Measurements from ENCODE around the gene CYP3A4.
"Not testable (repeated sequence)": the region's sequence is repeated elsewhere in the genome, so short reads cannot be mapped to it uniquely, and the experiment has no call there.

Gene CYP3A4

DNA sequence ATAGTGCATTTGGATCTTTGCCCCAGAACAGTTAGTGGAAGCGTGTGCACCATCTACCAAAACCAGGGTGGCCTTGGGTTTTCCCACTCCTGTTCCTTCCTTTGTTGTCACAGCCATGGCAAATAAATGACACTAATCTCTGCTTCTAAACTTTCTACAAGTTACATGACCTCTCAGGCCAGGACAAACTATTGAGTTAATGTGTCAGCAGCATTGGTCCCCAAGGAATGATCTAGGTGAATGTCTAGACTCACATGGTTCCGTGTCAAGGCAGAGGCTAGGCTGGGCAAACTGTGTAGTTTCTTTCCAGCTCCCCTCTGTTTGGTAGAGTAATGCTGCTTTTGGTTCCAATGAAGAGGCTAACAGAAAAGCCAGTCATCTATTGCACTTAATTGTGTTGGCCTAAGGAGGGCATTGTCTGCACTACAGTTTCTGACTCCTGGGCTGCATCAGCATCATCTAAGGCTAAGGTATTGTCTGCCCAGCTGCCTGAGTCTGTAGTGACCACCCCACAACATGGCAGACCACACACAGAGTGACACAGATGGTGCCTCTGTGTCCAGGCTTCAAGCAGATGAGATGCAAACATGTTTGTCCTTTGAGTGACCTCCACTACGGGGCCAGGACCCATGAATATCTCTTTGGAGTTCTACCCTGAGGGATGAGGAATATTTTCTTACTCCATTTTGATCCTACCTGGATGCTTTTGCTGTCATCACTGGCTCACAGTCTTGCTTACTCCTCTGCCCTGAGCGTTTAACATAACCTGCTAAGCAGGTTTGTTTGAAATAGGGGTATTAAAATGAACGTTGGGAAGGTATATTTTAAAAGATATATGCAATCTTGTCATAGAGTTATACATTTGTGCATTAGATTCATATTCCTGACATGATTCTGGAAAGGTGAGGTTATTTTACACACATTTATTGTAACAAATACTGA is 1.7 kb downstream of the CYP3A4 start:
- H3K36me3 ChIP-seq (ENCODE audit: control insufficient read depth, insufficient read depth, low read length): no peaks in the 10 kb centered on the region
- no peak for DNase-seq (ENCODE audit: extremely low read depth, insufficient read length)
- H3K27me3 ChIP-seq (replicated peaks; ENCODE audit: control insufficient read depth, insufficient read depth, low read length): no peaks in the 10 kb centered on the region; the same call in none of the 2 replicates
- no peak overlapping the region for H3K4me3 ChIP-seq (replicated peaks; ENCODE audit: low read depth, low read length)
- TF ChIP-seq, protein P1, sequence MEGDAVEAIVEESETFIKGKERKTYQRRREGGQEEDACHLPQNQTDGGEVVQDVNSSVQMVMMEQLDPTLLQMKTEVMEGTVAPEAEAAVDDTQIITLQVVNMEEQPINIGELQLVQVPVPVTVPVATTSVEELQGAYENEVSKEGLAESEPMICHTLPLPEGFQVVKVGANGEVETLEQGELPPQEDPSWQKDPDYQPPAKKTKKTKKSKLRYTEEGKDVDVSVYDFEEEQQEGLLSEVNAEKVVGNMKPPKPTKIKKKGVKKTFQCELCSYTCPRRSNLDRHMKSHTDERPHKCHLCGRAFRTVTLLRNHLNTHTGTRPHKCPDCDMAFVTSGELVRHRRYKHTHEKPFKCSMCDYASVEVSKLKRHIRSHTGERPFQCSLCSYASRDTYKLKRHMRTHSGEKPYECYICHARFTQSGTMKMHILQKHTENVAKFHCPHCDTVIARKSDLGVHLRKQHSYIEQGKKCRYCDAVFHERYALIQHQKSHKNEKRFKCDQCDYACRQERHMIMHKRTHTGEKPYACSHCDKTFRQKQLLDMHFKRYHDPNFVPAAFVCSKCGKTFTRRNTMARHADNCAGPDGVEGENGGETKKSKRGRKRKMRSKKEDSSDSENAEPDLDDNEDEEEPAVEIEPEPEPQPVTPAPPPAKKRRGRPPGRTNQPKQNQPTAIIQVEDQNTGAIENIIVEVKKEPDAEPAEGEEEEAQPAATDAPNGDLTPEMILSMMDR (IDR thresholded peaks at IDR 0.05; ENCODE audit: insufficient read depth, low read length, poor library complexity, severe bottlenecking): no peak

DNA sequence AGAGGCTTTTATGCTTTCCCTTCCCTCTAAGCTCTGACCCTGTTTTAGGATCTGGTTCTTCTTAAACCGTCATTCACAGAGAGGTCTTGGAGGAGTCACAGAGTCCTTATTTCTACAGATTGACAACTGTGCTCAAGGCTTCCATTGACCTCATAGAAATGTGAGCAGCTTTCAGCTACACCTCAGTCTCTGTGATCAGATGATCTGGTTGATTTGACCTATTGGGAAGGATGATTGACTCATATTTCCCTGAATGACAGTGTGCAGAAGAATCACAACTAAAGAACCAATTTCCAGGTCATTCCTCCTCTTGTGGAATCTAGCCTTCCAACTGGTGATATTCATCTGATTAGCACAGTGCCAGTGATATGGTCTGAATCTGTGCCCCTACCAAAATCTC is 3.4 kb downstream of the CYP3A4 start:
- no peaks in the 10 kb centered on the region; the same call in none of the 2 replicates for H3K27me3 ChIP-seq (replicated peaks; ENCODE audit: control insufficient read depth, insufficient read depth, low read length)
- no peaks in the 10 kb centered on the region for H3K36me3 ChIP-seq (ENCODE audit: control insufficient read depth, insufficient read depth, low read length)
- H3K4me3 ChIP-seq (replicated peaks; ENCODE audit: low read depth, low read length): no peak overlapping the region
- TF ChIP-seq, protein P1 (IDR thresholded peaks at IDR 0.05; ENCODE audit: insufficient read depth, low read length, poor library complexity, severe bottlenecking): no peak
- DNase-seq (ENCODE audit: extremely low read depth, insufficient read length): no peak

DNA sequence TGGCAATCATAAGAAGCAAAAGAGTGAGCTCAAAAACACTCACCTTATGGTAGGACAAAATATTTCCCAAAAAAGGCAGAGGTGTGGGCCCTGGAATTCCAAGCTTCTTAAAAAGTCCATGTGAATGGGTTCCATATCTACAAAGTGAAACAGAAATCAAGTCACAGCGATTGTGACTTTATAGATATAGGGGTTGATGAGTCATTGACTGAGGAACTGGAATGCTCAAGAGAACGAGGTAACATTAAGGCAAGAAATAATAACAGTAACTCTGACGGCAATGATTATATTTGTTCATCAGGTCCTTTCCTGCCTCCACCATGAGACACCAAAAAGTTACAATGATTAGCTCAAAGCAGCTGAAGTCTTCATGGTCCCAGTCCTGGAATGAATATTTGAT is 4.0 kb downstream of the CYP3A4 start:
- H3K27me3 ChIP-seq (replicated peaks; ENCODE audit: control insufficient read depth, insufficient read depth, low read length): no peaks in the 10 kb centered on the region; the same call in none of the 2 replicates
- TF ChIP-seq, protein P1 (IDR thresholded peaks at IDR 0.05; ENCODE audit: insufficient read depth, low read length, poor library complexity, severe bottlenecking): no peak
- DNase-seq (ENCODE audit: extremely low read depth, insufficient read length): no peak
- no peak overlapping the region for H3K4me3 ChIP-seq (replicated peaks; ENCODE audit: low read depth, low read length)
- H3K36me3 ChIP-seq (ENCODE audit: control insufficient read depth, insufficient read depth, low read length): no peaks in the 10 kb centered on the region

DNA sequence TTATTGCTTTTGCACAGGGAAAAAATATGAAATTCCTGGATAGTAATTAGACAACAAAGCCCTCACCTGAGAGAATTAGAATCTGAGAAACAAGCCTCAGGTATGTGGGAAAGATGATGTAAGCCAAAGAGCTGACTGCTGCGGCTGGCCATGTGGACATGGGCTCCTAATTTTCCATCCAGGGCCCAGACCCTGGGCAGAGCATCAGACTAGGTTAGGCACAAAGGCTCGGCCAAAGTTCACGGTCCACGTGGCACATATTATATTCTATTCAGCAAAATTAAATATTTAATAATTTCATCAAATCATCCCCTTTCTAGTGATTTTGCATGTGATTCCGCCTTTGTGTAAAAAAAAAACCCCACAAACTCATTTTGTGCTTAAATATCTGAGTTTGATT is 5.1 kb downstream of the CYP3A4 start:
- Histone ChIP-seq H3K27me3 (replicated peaks; ENCODE audit: control insufficient read depth, insufficient read depth, low read length) (no peaks in the 10 kb centered on the region; the same call in none of the 2 replicates), H3K4me3 (replicated peaks; ENCODE audit: low read depth, low read length) (no peak overlapping the region), H3K36me3 (ENCODE audit: control insufficient read depth, insufficient read depth, low read length) (no peaks in the 10 kb centered on the region)
- DNase-seq (ENCODE audit: extremely low read depth, insufficient read length): no peak
- TF ChIP-seq, protein P1 (IDR thresholded peaks at IDR 0.05; ENCODE audit: insufficient read depth, low read length, poor library complexity, severe bottlenecking): no peak

DNA sequence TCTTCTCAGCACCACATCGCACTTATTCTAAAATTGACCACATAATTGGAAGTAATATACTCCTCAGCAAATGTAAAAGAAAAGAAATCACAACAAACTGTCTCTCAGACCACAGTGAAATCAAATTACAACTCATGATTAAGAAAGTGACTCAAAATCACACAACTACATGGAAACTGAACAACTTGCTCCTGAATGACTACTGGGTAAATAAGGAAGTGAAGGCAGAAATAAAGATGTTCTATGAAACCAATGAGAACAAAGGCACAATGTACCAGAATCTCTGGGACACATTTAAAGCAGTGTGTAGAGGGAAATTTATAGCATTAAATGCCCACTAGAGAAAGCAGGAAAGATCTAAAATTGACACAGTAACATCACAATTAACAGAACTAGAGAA is 10.6 kb downstream of the CYP3A4 start:
- not testable (repeated sequence) for H3K27me3 ChIP-seq (replicated peaks; ENCODE audit: control insufficient read depth, insufficient read depth, low read length); H3K36me3 ChIP-seq (ENCODE audit: control insufficient read depth, insufficient read depth, low read length); DNase-seq (ENCODE audit: extremely low read depth, insufficient read length); H3K4me3 ChIP-seq (replicated peaks; ENCODE audit: low read depth, low read length)

DNA sequence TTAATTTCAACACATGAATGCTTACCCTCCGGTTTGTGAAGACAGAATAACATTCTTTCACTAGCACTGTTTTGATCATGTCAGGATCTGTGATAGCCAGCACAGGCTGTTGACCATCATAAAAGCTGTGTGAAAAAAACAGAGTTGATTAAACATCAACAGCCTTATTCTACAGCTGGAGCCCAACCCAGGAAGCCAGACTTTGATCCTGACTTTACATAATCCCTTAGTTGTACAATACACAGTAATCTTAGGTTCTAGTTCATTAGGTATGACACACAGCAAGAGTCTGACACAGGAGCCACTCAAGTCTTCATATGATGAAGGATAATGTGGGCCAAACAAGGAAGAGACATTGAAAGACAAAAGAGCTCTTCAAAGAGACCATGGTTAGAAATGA is 11.4 kb downstream of the CYP3A4 start:
- H3K27me3 ChIP-seq (replicated peaks; ENCODE audit: control insufficient read depth, insufficient read depth, low read length): no peaks in the 10 kb centered on the region
- no peak overlapping the region for H3K4me3 ChIP-seq (replicated peaks; ENCODE audit: low read depth, low read length)
- TF ChIP-seq, protein P1 (IDR thresholded peaks at IDR 0.05; ENCODE audit: insufficient read depth, low read length, poor library complexity, severe bottlenecking): no peak
- no peak for DNase-seq (ENCODE audit: extremely low read depth, insufficient read length)
- no peaks in the 10 kb centered on the region for H3K36me3 ChIP-seq (ENCODE audit: control insufficient read depth, insufficient read depth, low read length)

DNA sequence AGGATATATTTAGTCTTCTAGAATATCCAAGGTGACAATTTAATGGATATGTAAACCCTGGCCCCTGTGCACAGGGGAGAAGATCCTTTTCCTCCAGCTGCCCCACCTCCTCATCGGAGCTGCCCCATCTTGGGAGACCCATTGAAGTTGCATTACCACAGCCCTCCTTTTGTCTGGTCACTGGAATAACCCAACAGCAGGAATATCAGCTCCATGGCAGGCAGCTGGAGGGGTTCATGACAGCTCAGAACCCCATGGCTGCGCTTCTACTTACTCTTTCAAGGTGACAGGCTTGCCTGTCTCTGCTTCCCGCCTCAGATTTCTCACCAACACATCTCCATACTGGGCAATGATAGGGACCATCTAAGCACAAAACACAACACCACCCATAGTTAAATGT is 14.5 kb downstream of the CYP3A4 start:
- not testable (repeated sequence) for H3K36me3 ChIP-seq (ENCODE audit: control insufficient read depth, insufficient read depth, low read length); H3K4me3 ChIP-seq (replicated peaks; ENCODE audit: low read depth, low read length); H3K27me3 ChIP-seq (replicated peaks; ENCODE audit: control insufficient read depth, insufficient read depth, low read length); DNase-seq (ENCODE audit: extremely low read depth, insufficient read length)

Measured in GM06990 (cell line).